Globus pallidus (tissue), 1 donor: ENCODE results near the gene DUOXA1.

Source experiments
- DNase-seq: peaks from one replicate; pipeline ENCODE4 v3.0.0-alpha.2; 2015; ENCODE audit warnings: low spot score

DUOXA1 gene, protein sequence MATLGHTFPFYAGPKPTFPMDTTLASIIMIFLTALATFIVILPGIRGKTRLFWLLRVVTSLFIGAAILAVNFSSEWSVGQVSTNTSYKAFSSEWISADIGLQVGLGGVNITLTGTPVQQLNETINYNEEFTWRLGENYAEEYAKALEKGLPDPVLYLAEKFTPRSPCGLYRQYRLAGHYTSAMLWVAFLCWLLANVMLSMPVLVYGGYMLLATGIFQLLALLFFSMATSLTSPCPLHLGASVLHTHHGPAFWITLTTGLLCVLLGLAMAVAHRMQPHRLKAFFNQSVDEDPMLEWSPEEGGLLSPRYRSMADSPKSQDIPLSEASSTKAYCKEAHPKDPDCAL

DNA sequence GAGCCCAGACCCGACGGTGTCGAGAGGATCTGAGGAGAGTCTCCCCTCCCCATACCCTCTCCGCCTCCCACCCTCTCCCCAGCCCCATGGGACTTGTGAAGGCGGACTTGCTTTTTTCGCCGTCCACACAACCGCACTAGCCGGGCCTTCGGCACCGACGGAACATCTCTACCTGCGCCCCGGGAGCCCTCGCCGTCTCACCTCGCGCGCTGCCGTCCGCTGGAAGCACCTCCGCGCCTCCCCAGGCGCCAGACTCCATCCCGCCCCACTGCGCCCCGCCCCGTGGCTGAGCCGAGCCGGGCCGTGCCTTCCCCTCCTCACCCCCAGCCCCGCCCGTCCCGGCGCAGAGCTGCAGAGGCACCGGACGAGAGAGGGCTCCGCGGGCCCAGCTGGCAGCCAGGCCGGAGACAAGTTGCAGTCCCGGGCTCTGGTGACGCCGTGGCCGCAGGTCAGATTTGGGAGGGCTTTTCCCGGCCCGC, at the start of gene DUOXA1, which contains the start of gene DUOX1:
Gene DUOXA1 (minus strand): TSS at position 229 of the 479 bp plus-strand sequence. CDS start 6,865 bp downstream, outside the sequence.
Gene DUOX1 (plus strand): TSS at position 344 of the 479 bp plus-strand sequence. CDS start 1,973 bp downstream, outside the sequence.
- DNase-seq: peak; percentile 26

DNA sequence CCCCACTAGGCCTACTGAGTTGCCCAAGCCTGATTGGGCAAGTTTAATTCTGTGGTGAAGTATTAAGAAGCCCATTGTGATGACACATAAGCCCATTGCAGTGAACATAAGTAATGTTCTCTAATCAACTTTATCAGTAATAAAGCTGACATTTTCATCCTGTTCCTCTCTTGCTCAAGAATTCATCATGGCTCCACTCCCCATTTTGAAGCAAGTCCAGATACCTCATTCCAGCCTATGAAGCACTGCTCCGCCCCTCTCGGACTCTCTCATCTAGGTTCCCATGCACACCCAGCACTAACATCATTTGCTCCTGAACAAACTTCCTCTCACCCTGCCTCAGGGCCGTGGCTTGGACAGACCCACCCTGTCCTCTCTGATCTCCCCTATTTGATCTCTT, 47.6 kb upstream of the DUOXA1 start:
- DNase-seq: no peak

DNA sequence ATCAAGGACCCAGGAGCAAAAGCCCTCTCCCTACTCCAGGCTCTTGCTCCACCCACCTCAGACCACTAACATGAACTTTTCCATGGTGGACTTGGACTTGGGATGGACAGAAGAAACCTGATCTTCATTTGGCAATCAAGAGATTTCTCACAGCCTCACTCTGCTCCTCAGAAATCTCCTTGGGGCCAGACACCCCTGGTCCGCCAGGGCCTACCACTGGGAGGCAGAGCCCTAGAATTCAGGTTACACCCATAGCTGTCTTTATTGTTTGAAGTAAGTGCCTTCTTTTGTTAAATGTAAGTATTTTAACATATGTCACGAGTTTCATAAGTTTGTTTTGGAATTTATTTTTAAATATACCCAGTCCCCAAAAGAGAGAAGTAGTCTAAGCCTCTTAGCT, 44.9 kb upstream of the DUOXA1 start:
- no peak for DNase-seq

DNA sequence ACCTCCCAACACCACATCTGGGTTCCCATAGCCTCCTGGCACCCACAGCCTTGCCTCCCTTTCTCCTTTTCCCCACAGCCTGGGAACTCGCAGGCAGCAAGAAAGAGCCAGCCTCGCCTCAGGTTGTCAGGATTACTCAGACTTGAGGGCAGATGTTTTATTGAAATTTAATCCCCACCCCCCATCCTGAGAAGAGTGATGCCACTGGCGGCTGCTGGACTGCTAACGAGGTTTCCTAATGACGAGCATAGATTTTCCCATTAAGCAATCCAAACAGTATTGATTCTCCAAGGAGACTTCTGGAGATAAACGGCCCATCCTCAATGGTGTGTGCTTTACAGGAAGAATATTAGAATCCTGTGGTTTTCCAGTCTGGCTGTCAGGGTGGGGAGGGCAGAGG, 44.4 kb upstream of the DUOXA1 start:
- no peak for DNase-seq

DNA sequence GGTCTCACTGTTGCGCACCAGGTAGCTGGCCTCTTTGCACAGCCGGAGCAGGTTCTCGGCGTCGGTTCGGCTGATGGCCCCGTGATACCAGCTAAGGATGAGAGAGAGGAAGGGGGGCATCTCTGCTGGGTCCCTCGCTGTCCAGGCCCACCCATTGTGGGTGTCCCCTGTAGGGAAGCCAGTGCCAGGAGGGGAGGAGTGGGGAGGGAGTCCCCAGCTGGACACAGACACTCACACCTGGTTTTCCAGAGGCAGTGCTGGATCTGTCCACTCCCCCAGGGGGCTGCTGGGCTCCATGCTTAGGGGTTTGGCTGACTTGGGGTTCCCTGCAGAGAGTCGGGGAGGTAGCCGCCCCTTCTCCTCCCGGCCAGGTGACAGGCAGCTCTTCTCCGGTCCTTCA, 42.2 kb upstream of the DUOXA1 start:
- DNase-seq: no peak

DNA sequence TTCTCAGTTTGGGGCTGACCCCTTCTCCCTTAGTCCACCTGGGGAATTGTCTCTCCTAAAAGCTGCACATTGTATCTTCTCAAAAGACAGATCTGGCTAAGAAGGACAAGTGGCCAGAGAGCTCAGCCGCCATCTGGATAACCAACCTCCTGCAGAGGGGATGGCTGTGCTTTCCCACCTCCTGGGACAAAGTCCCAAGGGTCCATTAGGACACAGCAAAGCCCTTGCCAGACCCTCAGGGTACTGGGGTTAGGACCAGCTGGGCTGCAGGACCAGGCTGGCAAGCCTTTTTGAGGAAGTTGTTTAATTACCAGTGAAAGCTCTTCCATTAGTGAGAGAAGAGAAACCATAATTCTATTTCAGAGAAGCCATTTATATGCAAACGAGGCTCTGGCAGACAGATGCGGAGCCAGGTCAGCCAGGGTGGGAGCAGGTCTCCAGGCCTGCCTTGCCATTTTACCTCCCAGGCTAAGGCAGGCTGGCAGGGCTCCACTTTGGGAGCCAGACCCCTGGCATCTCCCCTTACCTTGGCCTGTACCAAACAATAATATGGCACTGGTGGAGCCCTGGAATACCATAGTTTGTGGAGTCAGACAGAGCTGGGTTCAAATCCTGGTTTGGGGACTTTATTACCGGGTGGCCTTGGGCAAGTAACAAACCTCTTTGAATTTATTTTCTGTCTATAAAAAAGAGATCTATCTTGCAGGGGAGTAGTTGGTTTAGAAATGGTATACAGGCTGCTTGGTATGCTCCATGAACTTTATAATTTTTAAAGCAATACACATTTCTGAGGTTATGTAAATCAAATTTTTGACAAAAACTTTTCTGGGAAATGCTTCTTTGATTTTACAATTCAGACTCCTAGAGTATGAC, 40.2 kb upstream of the DUOXA1 start:
- no peak for DNase-seq

DNA sequence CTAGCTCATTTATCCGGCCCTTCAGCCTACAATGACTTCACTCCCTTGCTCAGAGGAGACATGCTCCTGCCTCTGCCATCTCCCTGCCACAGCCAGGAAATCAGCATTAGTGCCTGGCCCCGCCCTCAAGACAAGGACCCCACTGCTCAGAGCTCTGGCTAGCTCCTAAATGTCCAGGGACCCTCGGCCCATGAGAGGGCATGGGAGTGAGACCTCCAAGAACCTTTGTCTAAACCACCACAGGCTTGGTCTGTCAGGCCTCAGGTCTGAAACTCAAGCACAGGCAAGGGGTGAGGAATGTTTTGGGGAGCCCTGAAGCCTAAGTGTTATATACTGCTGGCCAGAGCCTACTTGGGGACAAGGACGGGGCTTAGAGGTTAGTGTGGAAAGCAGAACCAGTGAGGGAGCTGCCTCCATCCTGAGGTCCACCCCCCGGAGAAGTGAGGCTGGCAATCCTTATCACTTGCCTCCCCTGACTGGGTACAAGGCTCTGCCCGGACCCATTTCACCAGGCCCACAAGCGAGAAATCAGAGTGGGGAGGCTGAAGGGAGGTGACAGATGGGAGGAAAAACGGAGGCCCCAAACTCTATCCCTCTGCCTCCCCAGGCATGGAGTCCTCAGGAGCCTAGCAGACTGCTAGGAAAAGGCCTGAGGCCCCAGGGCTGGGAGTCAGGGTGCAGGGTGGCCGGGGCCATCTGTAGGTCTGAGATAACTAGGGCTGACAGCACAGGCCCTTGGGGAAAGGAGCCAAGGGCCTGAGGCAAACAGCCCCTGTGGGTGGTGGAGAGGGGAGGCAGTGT, 39.3 kb upstream of the DUOXA1 start:
- DNase-seq: no peak

DNA sequence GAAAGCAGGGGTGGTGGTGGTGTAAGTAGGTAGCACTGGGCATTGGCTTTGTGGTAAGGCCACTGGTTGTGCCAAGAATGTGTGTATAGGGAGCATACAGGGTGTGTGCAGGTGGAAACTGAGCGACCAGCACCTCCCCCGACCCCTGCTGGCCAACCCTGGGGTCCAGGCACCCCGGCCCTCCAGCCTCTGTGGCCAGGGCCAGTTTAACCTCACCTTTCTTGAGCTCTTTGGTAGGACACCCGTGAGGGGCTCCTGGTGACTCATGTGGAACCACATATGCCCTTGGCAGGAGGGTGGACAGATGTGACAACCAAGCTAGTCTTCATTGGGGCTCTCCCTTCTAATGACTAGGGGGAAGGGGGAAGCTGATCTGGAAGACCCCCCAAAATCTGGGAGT, 38.6 kb upstream of the DUOXA1 start:
- DNase-seq: no peak

DNA sequence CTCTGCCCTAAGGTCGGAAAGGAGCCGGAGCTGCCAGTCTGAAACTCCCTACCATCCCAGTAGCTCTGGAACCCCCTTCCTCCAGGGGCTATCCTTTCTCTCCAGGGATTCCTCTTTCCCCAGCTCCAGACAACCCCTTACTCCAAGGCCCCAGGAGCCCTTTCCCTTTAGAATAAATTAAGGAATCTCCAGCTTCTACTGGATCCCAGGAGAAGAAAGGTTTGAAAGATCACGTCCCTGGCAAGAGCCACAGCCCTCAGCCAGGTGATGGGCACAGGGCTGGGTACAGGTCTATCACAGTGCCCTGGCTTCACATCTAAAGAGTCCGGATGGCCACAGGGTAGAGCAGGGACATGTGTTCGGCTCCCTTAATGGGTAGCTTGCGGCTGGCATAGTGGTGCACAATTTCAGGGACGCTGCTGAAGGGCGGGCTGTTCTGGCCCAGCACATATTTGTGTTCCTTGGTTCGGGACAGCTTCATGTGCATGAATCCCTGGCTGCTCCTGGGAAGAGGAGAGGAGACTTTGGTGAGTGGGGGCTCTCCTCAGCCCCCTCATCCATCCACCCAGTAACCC, 38.0 kb upstream of the DUOXA1 start:
- no peak for DNase-seq

DNA sequence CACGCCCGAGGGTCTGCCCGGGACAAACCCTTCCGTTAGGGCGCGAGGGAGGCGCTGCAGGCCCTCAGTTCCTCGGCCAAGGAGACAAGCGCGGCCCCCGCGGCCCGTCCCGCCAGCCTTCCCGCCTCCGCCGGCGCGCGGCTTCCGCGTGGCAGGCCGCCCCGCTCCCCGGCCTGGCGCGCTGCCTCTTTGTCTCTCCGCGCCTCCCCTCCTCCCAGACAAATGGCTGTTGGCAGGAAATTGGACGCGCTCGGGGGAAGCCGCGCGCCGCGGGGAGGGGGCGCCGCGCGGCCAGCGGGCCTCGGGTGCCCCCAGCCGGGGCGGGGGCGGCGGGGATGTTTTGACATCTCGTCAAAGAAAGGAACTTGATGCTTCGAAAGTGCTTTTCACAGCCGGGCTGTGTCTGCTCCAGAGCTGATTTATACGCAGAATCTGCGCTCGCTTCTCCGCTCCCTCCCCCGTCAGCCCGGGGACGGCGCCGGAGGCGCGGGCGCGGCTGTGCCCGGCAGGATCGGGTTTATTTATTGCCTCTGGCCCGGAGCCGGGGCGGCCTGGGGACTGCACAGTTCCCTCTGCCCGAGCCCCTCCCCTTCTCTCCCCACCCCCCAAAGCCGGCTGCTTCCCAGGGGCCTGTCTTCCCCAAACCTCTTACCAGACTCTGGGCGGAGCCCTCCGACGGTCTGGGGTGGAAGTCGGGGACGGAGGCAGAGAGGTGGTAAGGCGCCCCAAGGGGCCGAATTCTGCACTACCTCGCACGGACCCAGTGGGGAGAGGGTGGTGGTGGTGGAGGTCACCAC, 37.4 kb upstream of the DUOXA1 start:
- peak; percentile 82 for DNase-seq

DNA sequence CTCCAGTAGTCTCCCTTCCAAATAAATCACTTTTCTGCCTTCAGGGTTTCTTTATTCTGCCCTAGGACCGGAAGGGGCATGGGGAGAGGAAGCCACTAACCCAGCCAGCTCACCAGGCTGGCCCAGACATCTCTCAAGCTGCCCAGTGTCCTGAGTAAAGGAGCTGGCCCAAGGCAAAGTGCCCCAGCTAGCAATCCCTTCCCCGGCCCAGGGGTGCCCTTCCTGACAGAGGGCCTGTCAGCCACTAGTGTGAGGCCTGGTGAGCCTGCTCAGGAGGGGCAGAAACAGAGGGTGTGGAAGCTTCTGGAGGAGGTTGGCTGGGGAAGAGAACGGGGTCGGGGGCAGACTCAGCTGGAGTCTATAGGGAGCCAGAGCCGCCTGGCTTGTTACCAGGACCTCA, 35.9 kb upstream of the DUOXA1 start:
- no peak for DNase-seq

DNA sequence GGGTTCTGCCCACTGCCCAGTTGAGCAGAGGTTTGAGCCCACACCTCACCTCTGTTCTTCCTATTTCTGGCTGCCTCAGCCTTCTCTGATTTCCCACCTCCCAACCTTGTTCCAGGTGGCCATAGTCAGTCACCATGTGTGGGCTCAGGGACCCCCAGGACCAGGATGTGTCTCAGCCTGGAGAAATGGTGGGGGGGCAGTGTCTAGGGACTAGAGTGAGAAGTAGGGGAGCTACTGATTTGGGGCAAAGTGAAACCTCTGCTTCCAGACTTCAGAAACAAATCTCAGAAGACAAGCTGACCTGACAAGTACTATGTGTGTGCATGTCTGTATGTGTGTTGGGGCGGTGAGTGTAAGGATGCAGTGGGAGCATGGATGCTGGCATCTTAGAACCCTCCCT, 35.2 kb upstream of the DUOXA1 start:
- no peak for DNase-seq

DNA sequence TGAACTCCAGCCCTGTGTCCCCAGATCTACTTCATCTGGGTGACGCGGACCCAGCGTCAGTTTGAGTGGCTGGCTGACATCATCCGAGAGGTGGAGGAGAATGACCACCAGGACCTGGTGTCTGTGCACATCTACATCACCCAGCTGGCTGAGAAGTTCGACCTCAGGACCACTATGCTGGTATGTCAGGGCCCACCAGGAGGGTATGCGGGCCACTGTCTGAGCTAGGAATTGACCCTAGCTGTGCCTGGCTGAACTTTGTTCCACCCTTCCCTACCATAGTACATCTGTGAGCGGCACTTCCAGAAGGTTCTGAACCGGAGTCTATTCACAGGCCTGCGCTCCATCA, 33.8 kb upstream of the DUOXA1 start:
- no peak for DNase-seq

DNA sequence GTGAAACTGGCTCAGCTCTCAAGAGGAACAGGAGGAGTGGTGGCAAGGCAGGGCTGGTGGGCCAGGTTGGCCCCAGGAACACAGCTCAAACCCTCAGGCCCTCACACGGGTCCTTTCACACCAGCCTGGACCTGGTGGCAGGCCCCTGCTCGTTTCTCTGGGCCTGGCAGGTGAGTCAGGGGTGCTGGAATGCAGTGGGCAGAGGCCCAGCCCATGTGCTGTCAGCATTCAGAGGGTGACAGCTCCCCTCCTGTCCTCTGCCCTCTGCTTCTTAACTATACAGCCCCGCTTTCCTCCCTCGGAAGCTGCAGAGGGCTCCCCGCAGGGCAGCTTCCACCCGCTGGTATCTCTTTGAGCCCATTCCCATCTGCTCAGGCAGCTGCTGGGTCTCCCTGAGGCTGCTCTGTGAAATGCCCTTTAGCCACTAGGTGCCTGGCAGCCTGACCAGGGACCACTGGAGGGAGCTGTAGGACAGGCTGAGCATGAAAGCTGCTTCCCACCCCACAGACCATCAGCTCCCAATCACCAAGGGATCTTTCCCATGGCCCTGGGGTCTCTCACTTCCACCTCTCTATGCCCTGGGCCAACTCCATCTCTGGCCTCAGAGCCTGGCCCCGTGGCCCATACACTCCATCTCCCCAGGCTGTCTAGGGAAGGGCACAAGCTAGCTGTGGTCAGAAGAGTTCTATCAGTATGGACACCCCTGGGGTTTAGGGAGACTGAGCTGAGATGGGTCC, 33.3 kb upstream of the DUOXA1 start:
- DNase-seq: peak; percentile 85

DNA sequence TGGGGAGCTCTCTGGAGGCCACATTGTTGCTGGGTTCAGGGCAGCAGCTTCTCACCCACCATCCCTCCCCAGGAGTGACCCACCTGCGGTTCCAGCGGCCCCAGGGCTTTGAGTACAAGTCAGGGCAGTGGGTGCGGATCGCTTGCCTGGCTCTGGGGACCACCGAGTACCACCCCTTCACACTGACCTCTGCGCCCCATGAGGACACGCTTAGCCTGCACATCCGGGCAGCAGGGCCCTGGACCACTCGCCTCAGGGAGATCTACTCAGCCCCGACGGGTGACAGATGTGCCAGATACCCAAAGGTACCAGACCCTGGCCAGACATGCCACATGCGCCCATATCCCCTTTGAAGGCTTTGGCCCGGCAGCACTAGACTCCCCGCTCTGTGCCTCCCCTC, 32.0 kb upstream of the DUOXA1 start:
- DNase-seq: no peak

DNA sequence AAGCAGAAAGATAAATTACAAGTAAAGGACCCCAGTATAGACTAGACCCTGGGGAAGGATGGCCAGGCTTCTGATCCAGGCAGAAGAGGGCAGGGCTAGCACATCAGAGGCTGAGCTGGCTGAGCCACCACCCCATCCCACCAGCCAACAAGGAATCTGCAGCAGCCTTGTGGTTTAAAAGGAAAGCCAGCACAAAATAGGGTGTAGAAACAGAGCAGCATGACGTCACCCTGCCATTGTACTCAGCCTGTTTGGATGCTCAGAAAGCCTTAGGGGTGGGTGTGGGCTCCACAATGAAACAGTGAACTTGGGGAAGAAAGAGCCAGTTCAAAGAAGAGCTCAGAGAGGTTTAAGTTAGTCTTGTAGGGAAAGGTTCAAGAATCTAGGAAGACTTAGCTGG, 28.3 kb upstream of the DUOXA1 start:
- peak; percentile 88 for DNase-seq

DNA sequence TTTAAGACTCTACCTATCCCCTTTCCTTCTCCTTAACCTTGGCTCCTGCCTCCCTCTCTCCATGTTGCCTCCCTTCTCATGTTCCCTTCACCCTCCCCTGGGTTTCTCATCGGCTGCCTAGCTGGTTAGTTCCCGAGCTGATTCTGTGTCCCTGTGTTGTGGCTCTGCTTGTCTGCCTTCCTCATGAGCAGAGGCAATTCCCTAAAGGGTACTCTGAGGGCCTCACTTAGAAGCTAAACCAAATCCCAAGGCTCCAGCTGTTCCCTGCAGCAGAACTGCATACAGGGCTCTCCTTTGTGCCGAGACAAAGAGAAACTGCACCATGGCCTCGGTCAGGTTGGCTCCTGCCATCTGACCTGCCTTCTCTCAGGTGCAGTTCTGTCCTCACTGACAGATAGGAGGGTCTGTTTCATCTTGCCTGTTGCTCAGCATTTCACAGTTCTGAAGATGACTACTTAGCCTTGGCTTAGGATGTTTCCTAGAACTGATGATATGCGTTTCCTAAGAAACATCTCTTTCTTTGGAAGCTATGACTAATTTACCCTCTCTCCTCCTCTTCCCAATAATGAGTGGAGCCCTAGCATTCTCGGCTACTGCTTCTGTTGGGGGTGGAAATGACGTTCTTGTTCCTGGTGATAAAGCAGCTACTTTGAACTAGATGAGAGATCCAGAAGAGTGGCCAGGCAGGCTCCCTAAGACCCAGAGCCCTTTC, 27.2 kb upstream of the DUOXA1 start:
- DNase-seq: no peak

DNA sequence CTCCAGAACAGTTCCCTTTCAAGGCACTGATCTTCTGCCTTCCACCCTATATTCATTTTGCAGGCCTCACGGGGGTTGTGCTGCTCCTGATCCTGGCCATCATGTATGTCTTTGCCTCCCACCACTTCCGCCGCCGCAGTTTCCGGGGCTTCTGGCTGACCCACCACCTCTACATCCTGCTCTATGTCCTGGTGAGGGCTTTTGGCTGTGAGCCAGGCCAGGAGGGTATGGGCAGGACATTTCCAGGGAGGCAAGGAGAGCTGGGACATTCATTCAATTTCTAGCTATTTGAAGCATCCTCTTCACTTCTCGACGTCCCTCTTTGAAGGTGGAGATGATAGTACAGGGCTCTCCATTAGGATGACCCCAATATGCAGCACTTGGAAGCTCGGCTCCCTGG, 26.1 kb upstream of the DUOXA1 start:
- no peak for DNase-seq

DNA sequence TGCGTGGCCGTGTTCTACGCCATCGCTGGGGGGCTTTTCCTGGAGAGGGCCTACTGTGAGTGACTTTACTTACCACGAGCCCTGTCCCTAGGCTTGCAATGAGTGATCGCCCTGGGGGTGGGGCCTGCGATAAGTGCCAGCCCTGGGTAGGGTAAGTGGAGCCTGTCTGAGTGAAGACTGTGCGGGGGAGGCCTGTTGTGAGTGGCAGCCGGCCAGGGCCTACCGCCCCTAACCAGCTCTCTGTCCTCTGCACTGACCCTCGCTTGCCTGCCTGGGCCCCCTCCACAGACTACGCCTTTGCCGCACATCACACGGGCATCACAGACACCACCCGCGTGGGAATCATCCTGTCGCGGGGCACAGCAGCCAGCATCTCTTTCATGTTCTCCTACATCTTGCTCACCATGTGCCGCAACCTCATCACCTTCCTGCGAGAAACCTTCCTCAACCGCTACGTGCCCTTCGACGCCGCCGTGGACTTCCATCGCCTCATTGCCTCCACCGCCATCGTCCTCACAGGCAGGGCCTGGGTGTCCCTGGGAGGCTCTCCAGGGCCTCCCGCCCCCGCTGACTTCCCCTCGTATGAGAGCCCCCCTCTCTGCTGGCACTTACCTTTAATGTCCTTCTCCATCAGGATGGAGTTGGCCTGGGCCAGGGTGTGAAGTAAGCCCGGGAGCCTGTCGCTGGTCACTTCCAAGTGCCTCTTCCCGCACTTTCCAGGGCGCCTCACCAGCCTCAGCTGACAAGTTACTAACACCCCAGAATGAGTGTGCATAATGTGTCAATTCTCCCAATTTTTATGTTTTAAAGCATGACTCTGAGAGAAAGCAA, 22.5 kb upstream of the DUOXA1 start:
- DNase-seq: no peak
